ENCODE results near the gene MYO7B. TPM values are rescaled to one million over a fixed set of nuclear protein-coding genes. Genes with fewer than 3 reads are reported as not detected.

Gene MYO7B
- total RNA-seq, 2 experiments from 2014 or later, result 0.26 TPM; not detected in 1

- Mint-ChIP-seq H3K27ac (no peak overlapping the region), H3K4me1 (peaks cover 1% of the 10 kb centered on the region), H3K36me3 (no peaks in the 10 kb centered on the region), H3K27me3 (peaks cover 55% of the 10 kb centered on the region), H3K4me3 (no peak overlapping the region), H3K9me3 (ENCODE audit: low read depth) (no peaks in the 10 kb centered on the region)
- DNase-seq, result no peak
- ATAC-seq, result no peak
- CTCF ChIA-PET, result interaction anchor here (1.9 kb wide), 1 partner anchor 13 kb away, joined by 6 read pairs; no protein-coding TSS in a partner anchor
Observed at GRCh38 chr2:127662937-127663565, 127.6 kb downstream of the MYO7B start.

- no peaks in the 10 kb centered on the region for H3K9me3 Mint-ChIP-seq (ENCODE audit: low read depth)
- no peak overlapping the region for H3K4me3 Mint-ChIP-seq
- DNase-seq (no peak), ATAC-seq (no peak)
- CTCF ChIA-PET, result interaction anchor here (1.9 kb wide), 1 partner anchor 14 kb away, joined by 6 read pairs; no protein-coding TSS in a partner anchor
- no peaks in the 10 kb centered on the region for H3K36me3 Mint-ChIP-seq
- H3K27ac Mint-ChIP-seq, result no peak overlapping the region
- peaks cover 55% of the 10 kb centered on the region for H3K27me3 Mint-ChIP-seq
- peaks cover 1% of the 10 kb centered on the region for H3K4me1 Mint-ChIP-seq
Observed at GRCh38 chr2:127663566-127664064, 128.1 kb downstream of the MYO7B start.

- Mint-ChIP-seq H3K27me3 (peaks cover 60% of the 10 kb centered on the region), H3K9me3 (ENCODE audit: low read depth) (no peaks in the 10 kb centered on the region), H3K27ac (no peak overlapping the region), H3K4me1 (peaks cover 1% of the 10 kb centered on the region), H3K4me3 (no peak overlapping the region), H3K36me3 (no peaks in the 10 kb centered on the region)
- ATAC-seq (no peak), DNase-seq (no peak)
- CTCF ChIA-PET, result interaction anchor here (1.9 kb wide), 1 partner anchor 14 kb away, joined by 6 read pairs; no protein-coding TSS in a partner anchor
Observed at GRCh38 chr2:127664065-127664894, 128.8 kb downstream of the MYO7B start.

- ATAC-seq, result no peak
- Mint-ChIP-seq H3K27ac (no peak overlapping the region), H3K9me3 (ENCODE audit: low read depth) (no peaks in the 10 kb centered on the region), H3K4me3 (no peak overlapping the region), H3K4me1 (peaks cover under 1% of the 10 kb centered on the region), H3K36me3 (no peaks in the 10 kb centered on the region), H3K27me3 (peaks cover 62% of the 10 kb centered on the region)
- CTCF ChIA-PET, result interaction anchor here (1.0 kb wide), 1 partner anchor 15 kb away, joined by 3 read pairs; no protein-coding TSS in a partner anchor
- DNase-seq, result no peak
Observed at GRCh38 chr2:127664895-127665225, 129.4 kb downstream of the MYO7B start.

- no peaks in the 10 kb centered on the region for H3K9me3 Mint-ChIP-seq (ENCODE audit: low read depth)
- H3K36me3 Mint-ChIP-seq, result no peaks in the 10 kb centered on the region
- peaks cover 67% of the 10 kb centered on the region for H3K27me3 Mint-ChIP-seq
Observed at GRCh38 chr2:127665267-127665893, 129.9 kb downstream of the MYO7B start.

GRCh38 chr2:127669056-127669455, 133.6 kb downstream of the MYO7B start:
- no peaks in the 10 kb centered on the region for H3K36me3 Mint-ChIP-seq
- ATAC-seq, result no peak
- H3K4me1 Mint-ChIP-seq, result no peaks in the 10 kb centered on the region
- no peak overlapping the region for H3K4me3 Mint-ChIP-seq
- peaks cover 74% of the 10 kb centered on the region for H3K27me3 Mint-ChIP-seq
- no peak for DNase-seq
- CTCF ChIA-PET, result no interaction called here
- no peak overlapping the region for H3K27ac Mint-ChIP-seq
- no peaks in the 10 kb centered on the region for H3K9me3 Mint-ChIP-seq (ENCODE audit: low read depth)

More at GRCh38 chr2:127665267-127665893, 129.9 kb downstream of the MYO7B start:
- CTCF ChIA-PET, result interaction anchor here (1.0 kb wide), 1 partner anchor 15 kb away, joined by 3 read pairs; no protein-coding TSS in a partner anchor
- ATAC-seq (no peak), DNase-seq (no peak)
- no peak overlapping the region for H3K27ac Mint-ChIP-seq
- H3K4me3 Mint-ChIP-seq, result no peak overlapping the region
- H3K4me1 Mint-ChIP-seq, result no peaks in the 10 kb centered on the region

GRCh38 chr2:127670055-127670956, 134.8 kb downstream of the MYO7B start:
- H3K27me3 Mint-ChIP-seq, result peaks cover 70% of the 10 kb centered on the region
- CTCF ChIA-PET, result no interaction called here
- no peaks in the 10 kb centered on the region for H3K9me3 Mint-ChIP-seq (ENCODE audit: low read depth)

GRCh38 chr2:127670957-127671290, 135.4 kb downstream of the MYO7B start:
- H3K4me3 Mint-ChIP-seq, result no peak overlapping the region
- H3K27me3 Mint-ChIP-seq, result peaks cover 68% of the 10 kb centered on the region
- no peak overlapping the region for H3K27ac Mint-ChIP-seq
- DNase-seq (no peak), ATAC-seq (no peak)
- peaks cover 4% of the 10 kb centered on the region for H3K4me1 Mint-ChIP-seq
- no peaks in the 10 kb centered on the region for H3K9me3 Mint-ChIP-seq (ENCODE audit: low read depth)
- CTCF ChIA-PET, result no interaction called here
- no peaks in the 10 kb centered on the region for H3K36me3 Mint-ChIP-seq

More at GRCh38 chr2:127670055-127670956, 134.8 kb downstream of the MYO7B start:
- Mint-ChIP-seq H3K27ac (no peak overlapping the region), H3K36me3 (no peaks in the 10 kb centered on the region), H3K4me3 (no peak overlapping the region), H3K4me1 (peaks cover 4% of the 10 kb centered on the region)
- DNase-seq (no peak), ATAC-seq (no peak)

- Mint-ChIP-seq H3K27ac (no peak overlapping the region), H3K9me3 (ENCODE audit: low read depth) (no peaks in the 10 kb centered on the region), H3K36me3 (no peaks in the 10 kb centered on the region), H3K4me1 (peaks cover 6% of the 10 kb centered on the region), H3K27me3 (peaks cover 67% of the 10 kb centered on the region), H3K4me3 (no peak overlapping the region)
- CTCF ChIA-PET, result no interaction called here
- DNase-seq, result no peak
- no peak for ATAC-seq
Observed at GRCh38 chr2:127671557-127672302, 136.2 kb downstream of the MYO7B start.

- H3K4me3 Mint-ChIP-seq, result no peak overlapping the region
- no peaks in the 10 kb centered on the region for H3K9me3 Mint-ChIP-seq (ENCODE audit: low read depth)
- H3K36me3 Mint-ChIP-seq, result no peaks in the 10 kb centered on the region
- H3K27ac Mint-ChIP-seq, result peak overlapping the region; percentile 8
- CTCF ChIA-PET, result no interaction called here
- peaks cover 6% of the 10 kb centered on the region for H3K4me1 Mint-ChIP-seq
- H3K27me3 Mint-ChIP-seq, result peaks cover 68% of the 10 kb centered on the region
- DNase-seq (no peak), ATAC-seq (no peak)
Observed at GRCh38 chr2:127672341-127673224, 137.1 kb downstream of the MYO7B start.

GRCh38 chr2:127673291-127674069, 138.0 kb downstream of the MYO7B start:
- no peak overlapping the region for H3K27ac Mint-ChIP-seq
- H3K4me3 Mint-ChIP-seq, result no peak overlapping the region
- DNase-seq (no peak), ATAC-seq (no peak)
- H3K36me3 Mint-ChIP-seq, result no peaks in the 10 kb centered on the region
- no peaks in the 10 kb centered on the region for H3K9me3 Mint-ChIP-seq (ENCODE audit: low read depth)
- CTCF ChIA-PET, result no interaction called here
- peaks cover 73% of the 10 kb centered on the region for H3K27me3 Mint-ChIP-seq
- peaks cover 6% of the 10 kb centered on the region for H3K4me1 Mint-ChIP-seq
